ENCODE measurements around the gene ERN1. TPM values are rescaled to one million over a fixed set of nuclear protein-coding genes. Genes with fewer than 3 reads are reported as not detected.
A peak's percentile ranks its signal among the peaks of the same experiment; 100 is the strongest.

The ERN1 gene
- total and polyA plus RNA-seq, 4 donors: 4.0 to 6.9 (median 5.9) TPM

- no peak overlapping the region for H3K4me3 ChIP-seq (ENCODE audit: low read depth, low read length)
- H3K27ac ChIP-seq (ENCODE audit: low read depth, low read length): no peak overlapping the region
- H3K4me1 ChIP-seq (ENCODE audit: control insufficient read depth, insufficient read depth, low read length): peaks cover 5% of the 10 kb centered on the region
- H3K36me3 ChIP-seq (ENCODE audit: control insufficient read depth, insufficient read depth, low read length): no peaks in the 10 kb centered on the region
- H3K27me3 ChIP-seq (ENCODE audit: control insufficient read depth, insufficient read depth, low read length): no peaks in the 10 kb centered on the region
- DNase-seq (ENCODE audit: low read depth in 4 of 6, low spot score in 6 of 6): no peak
- no peaks in the 10 kb centered on the region for H3K9me3 ChIP-seq (ENCODE audit: control insufficient read depth, insufficient read depth, low read length)
- WGBS (ENCODE audit: insufficient coverage): 92% methylated on average over 3 of the region's 7 CpGs
Measured at GRCh38 chr17:64115822-64116534, 14.0 kb downstream of the ERN1 start.

- Histone ChIP-seq H3K4me3 (ENCODE audit: low read depth, low read length) (no peak overlapping the region), H3K9me3 (ENCODE audit: control insufficient read depth, insufficient read depth, low read length) (no peaks in the 10 kb centered on the region), H3K27me3 (ENCODE audit: control insufficient read depth, insufficient read depth, low read length) (no peaks in the 10 kb centered on the region), H3K4me1 (ENCODE audit: control insufficient read depth, insufficient read depth, low read length) (peaks cover 3% of the 10 kb centered on the region), H3K27ac (ENCODE audit: low read depth, low read length) (no peak overlapping the region), H3K36me3 (ENCODE audit: control insufficient read depth, insufficient read depth, low read length) (no peaks in the 10 kb centered on the region)
- 99% methylated on average over 6 of the region's 8 CpGs for WGBS (ENCODE audit: insufficient coverage)
- no peak for DNase-seq (ENCODE audit: low read depth in 4 of 6, low spot score in 6 of 6)
Measured at GRCh38 chr17:64115043-64115698, 14.8 kb downstream of the ERN1 start.

- no CpG with 5 or more reads among the region's 2 CpGs for WGBS (ENCODE audit: insufficient coverage)
- no peak overlapping the region for H3K4me3 ChIP-seq (ENCODE audit: low read depth, low read length)
- no peaks in the 10 kb centered on the region for H3K4me1 ChIP-seq (ENCODE audit: control insufficient read depth, insufficient read depth, low read length)
- H3K9me3 ChIP-seq (ENCODE audit: control insufficient read depth, insufficient read depth, low read length): no peaks in the 10 kb centered on the region
- DNase-seq (ENCODE audit: low read depth in 4 of 6, low spot score in 6 of 6): no peak
- no peaks in the 10 kb centered on the region for H3K36me3 ChIP-seq (ENCODE audit: control insufficient read depth, insufficient read depth, low read length)
- H3K27me3 ChIP-seq (ENCODE audit: control insufficient read depth, insufficient read depth, low read length): no peaks in the 10 kb centered on the region
- no peak overlapping the region for H3K27ac ChIP-seq (ENCODE audit: low read depth, low read length)
Measured at GRCh38 chr17:64113006-64113405, 16.9 kb downstream of the ERN1 start.

GRCh38 chr17:64111831-64112230 is 18.1 kb downstream of the ERN1 start:
- 73% methylated on average over 2 of the region's 4 CpGs for whole genome bisulfite sequencing (ENCODE audit: insufficient coverage)
- H3K27me3 ChIP-seq (ENCODE audit: control insufficient read depth, insufficient read depth, low read length): no peaks in the 10 kb centered on the region

GRCh38 chr17:64110379-64111152 is 19.4 kb downstream of the ERN1 start:
- H3K9me3 ChIP-seq (ENCODE audit: control insufficient read depth, insufficient read depth, low read length): no peaks in the 10 kb centered on the region
- H3K27ac ChIP-seq (ENCODE audit: low read depth, low read length): no peak overlapping the region
- WGBS (ENCODE audit: insufficient coverage): 81% methylated on average over 10 of the region's 12 CpGs
- H3K36me3 ChIP-seq (ENCODE audit: control insufficient read depth, insufficient read depth, low read length): no peaks in the 10 kb centered on the region
- H3K27me3 ChIP-seq (ENCODE audit: control insufficient read depth, insufficient read depth, low read length): no peaks in the 10 kb centered on the region
- DNase-seq (ENCODE audit: low read depth in 4 of 6, low spot score in 6 of 6): no peak
- no peak overlapping the region for H3K4me3 ChIP-seq (ENCODE audit: low read depth, low read length)
- H3K4me1 ChIP-seq (ENCODE audit: control insufficient read depth, insufficient read depth, low read length): no peaks in the 10 kb centered on the region

More at GRCh38 chr17:64111831-64112230, 18.1 kb downstream of the ERN1 start:
- Histone ChIP-seq H3K4me3 (ENCODE audit: low read depth, low read length) (no peak overlapping the region), H3K27ac (ENCODE audit: low read depth, low read length) (no peak overlapping the region), H3K9me3 (ENCODE audit: control insufficient read depth, insufficient read depth, low read length) (no peaks in the 10 kb centered on the region), H3K4me1 (ENCODE audit: control insufficient read depth, insufficient read depth, low read length) (no peaks in the 10 kb centered on the region), H3K36me3 (ENCODE audit: control insufficient read depth, insufficient read depth, low read length) (no peaks in the 10 kb centered on the region)
- DNase-seq (ENCODE audit: low read depth in 4 of 6, low spot score in 6 of 6): no peak

GRCh38 chr17:64109400-64109799 is 20.5 kb downstream of the ERN1 start:
- H3K36me3 ChIP-seq (ENCODE audit: control insufficient read depth, insufficient read depth, low read length): no peaks in the 10 kb centered on the region
- DNase-seq (ENCODE audit: low read depth in 4 of 6, low spot score in 6 of 6): no peak
- H3K4me3 ChIP-seq (ENCODE audit: low read depth, low read length): no peak overlapping the region
- H3K4me1 ChIP-seq (ENCODE audit: control insufficient read depth, insufficient read depth, low read length): no peaks in the 10 kb centered on the region
- WGBS (ENCODE audit: insufficient coverage): no CpG with 5 or more reads among the region's 5 CpGs
- H3K27me3 ChIP-seq (ENCODE audit: control insufficient read depth, insufficient read depth, low read length): no peaks in the 10 kb centered on the region
- no peak overlapping the region for H3K27ac ChIP-seq (ENCODE audit: low read depth, low read length)
- H3K9me3 ChIP-seq (ENCODE audit: control insufficient read depth, insufficient read depth, low read length): no peaks in the 10 kb centered on the region

GRCh38 chr17:64107500-64108236 is 22.3 kb downstream of the ERN1 start:
- H3K27ac ChIP-seq (ENCODE audit: low read depth, low read length): no peak overlapping the region
- no peaks in the 10 kb centered on the region for H3K9me3 ChIP-seq (ENCODE audit: control insufficient read depth, insufficient read depth, low read length)
- H3K27me3 ChIP-seq (ENCODE audit: control insufficient read depth, insufficient read depth, low read length): no peaks in the 10 kb centered on the region
- H3K4me1 ChIP-seq (ENCODE audit: control insufficient read depth, insufficient read depth, low read length): no peaks in the 10 kb centered on the region
- H3K36me3 ChIP-seq (ENCODE audit: control insufficient read depth, insufficient read depth, low read length): no peaks in the 10 kb centered on the region
- DNase-seq (ENCODE audit: low read depth in 4 of 6, low spot score in 6 of 6): peak in 1 of 6 donors; percentile 27
- H3K4me3 ChIP-seq (ENCODE audit: low read depth, low read length): no peak overlapping the region
- WGBS (ENCODE audit: insufficient coverage): 87% methylated on average over 2 of the region's 5 CpGs

- no peak overlapping the region for H3K27ac ChIP-seq (ENCODE audit: low read depth, low read length)
- H3K9me3 ChIP-seq (ENCODE audit: control insufficient read depth, insufficient read depth, low read length): no peaks in the 10 kb centered on the region
- H3K27me3 ChIP-seq (ENCODE audit: control insufficient read depth, insufficient read depth, low read length): no peaks in the 10 kb centered on the region
- no peaks in the 10 kb centered on the region for H3K4me1 ChIP-seq (ENCODE audit: control insufficient read depth, insufficient read depth, low read length)
- no peaks in the 10 kb centered on the region for H3K36me3 ChIP-seq (ENCODE audit: control insufficient read depth, insufficient read depth, low read length)
- no peak for DNase-seq (ENCODE audit: low read depth in 4 of 6, low spot score in 6 of 6)
- no peak overlapping the region for H3K4me3 ChIP-seq (ENCODE audit: low read depth, low read length)
- 88% methylated on average over 2 of the region's 3 CpGs for WGBS (ENCODE audit: insufficient coverage)
Measured at GRCh38 chr17:64106918-64107317, 23.0 kb downstream of the ERN1 start.
